Measurements from ENCODE around the gene NTF4.

GRCh38 chr19:49110567-49110966, 45.9 kb upstream of the NTF4 start:
- TF ChIP-seq, protein P1, sequence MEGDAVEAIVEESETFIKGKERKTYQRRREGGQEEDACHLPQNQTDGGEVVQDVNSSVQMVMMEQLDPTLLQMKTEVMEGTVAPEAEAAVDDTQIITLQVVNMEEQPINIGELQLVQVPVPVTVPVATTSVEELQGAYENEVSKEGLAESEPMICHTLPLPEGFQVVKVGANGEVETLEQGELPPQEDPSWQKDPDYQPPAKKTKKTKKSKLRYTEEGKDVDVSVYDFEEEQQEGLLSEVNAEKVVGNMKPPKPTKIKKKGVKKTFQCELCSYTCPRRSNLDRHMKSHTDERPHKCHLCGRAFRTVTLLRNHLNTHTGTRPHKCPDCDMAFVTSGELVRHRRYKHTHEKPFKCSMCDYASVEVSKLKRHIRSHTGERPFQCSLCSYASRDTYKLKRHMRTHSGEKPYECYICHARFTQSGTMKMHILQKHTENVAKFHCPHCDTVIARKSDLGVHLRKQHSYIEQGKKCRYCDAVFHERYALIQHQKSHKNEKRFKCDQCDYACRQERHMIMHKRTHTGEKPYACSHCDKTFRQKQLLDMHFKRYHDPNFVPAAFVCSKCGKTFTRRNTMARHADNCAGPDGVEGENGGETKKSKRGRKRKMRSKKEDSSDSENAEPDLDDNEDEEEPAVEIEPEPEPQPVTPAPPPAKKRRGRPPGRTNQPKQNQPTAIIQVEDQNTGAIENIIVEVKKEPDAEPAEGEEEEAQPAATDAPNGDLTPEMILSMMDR (IDR thresholded peaks at IDR 0.05; ENCODE audit: insufficient read depth, low read depth, low read length): no peak
- no peak for TF ChIP-seq EZH2 (IDR thresholded peaks at IDR 0.05; ENCODE audit: insufficient read depth, low read length)

Measured in astrocyte (in vitro differentiated cells and primary cell).